ENCODE results near the gene ALDH7A1.

ALDH7A1 gene

GRCh38 chr5:126587551-126588390, 7.2 kb downstream of the ALDH7A1 start:
- H3K79me2 ChIP-seq (ENCODE audit: insufficient read depth, low read length) = no peaks in the 10 kb centered on the region
- H3K36me3 ChIP-seq (ENCODE audit: insufficient read depth, low read length) = no peaks in the 10 kb centered on the region
- no peak overlapping the region for H3K4me2 ChIP-seq (ENCODE audit: insufficient read depth, low read length)
- no peak overlapping the region for H3K4me3 ChIP-seq (ENCODE audit: low read depth in 1 of 2, low read length in 2 of 2)
- no peak overlapping the region for H3K9ac ChIP-seq (ENCODE audit: low read depth, low read length)
- TF ChIP-seq EZH2 (IDR thresholded peaks at IDR 0.05; ENCODE audit: borderline replicate concordance, low read depth, low read length, severe bottlenecking) = no peak
- no peak for TF ChIP-seq CTCF (IDR thresholded peaks at IDR 0.05; ENCODE audit: borderline replicate concordance, extremely low read depth, low read length, poor library complexity, severe bottlenecking)
- H3K27me3 ChIP-seq (ENCODE audit: insufficient read depth, low read length, poor library complexity) = peaks cover 3% of the 10 kb centered on the region
- no peaks in the 10 kb centered on the region for H4K20me1 ChIP-seq (ENCODE audit: insufficient read depth, low read length)
- DNase-seq (no peak), ATAC-seq (ENCODE audit: insufficient read depth, low read depth) (no peak)
- H2AFZ ChIP-seq (ENCODE audit: low read depth, low read length) = no peak overlapping the region
- H3K27ac ChIP-seq (ENCODE audit: low read length) = no peak overlapping the region
- no peaks in the 10 kb centered on the region for H3K9me3 ChIP-seq (ENCODE audit: insufficient read depth, low read length, severe bottlenecking)
- no peaks in the 10 kb centered on the region for H3K4me1 ChIP-seq (ENCODE audit: insufficient read depth, low read length)

- Histone ChIP-seq H2AFZ (ENCODE audit: low read depth, low read length) (no peak overlapping the region), H3K27me3 (ENCODE audit: insufficient read depth, low read length, poor library complexity) (peaks cover 3% of the 10 kb centered on the region), H3K4me1 (ENCODE audit: insufficient read depth, low read length) (no peaks in the 10 kb centered on the region), H3K27ac (ENCODE audit: low read length) (no peak overlapping the region), H3K9ac (ENCODE audit: low read depth, low read length) (no peak overlapping the region), H3K36me3 (ENCODE audit: insufficient read depth, low read length) (no peaks in the 10 kb centered on the region), H3K4me2 (ENCODE audit: insufficient read depth, low read length) (no peak overlapping the region), H3K4me3 (ENCODE audit: low read depth in 1 of 2, low read length in 2 of 2) (no peak overlapping the region), H4K20me1 (ENCODE audit: insufficient read depth, low read length) (no peaks in the 10 kb centered on the region), H3K9me3 (ENCODE audit: insufficient read depth, low read length, severe bottlenecking) (no peaks in the 10 kb centered on the region), H3K79me2 (ENCODE audit: insufficient read depth, low read length) (no peaks in the 10 kb centered on the region)
- no peak for TF ChIP-seq CTCF (IDR thresholded peaks at IDR 0.05; ENCODE audit: borderline replicate concordance, extremely low read depth, low read length, poor library complexity, severe bottlenecking)
- no peak for TF ChIP-seq EZH2 (IDR thresholded peaks at IDR 0.05; ENCODE audit: borderline replicate concordance, low read depth, low read length, severe bottlenecking)
- ATAC-seq (ENCODE audit: insufficient read depth, low read depth) = no peak
- no peak for DNase-seq
Observed at GRCh38 chr5:126583761-126584160, 11.3 kb downstream of the ALDH7A1 start.

GRCh38 chr5:126579716-126580115, 15.3 kb downstream of the ALDH7A1 start:
- ATAC-seq (ENCODE audit: insufficient read depth, low read depth) (no peak), DNase-seq (no peak)
- no peak overlapping the region for H3K9ac ChIP-seq (ENCODE audit: low read depth, low read length)
- H3K4me2 ChIP-seq (ENCODE audit: insufficient read depth, low read length) = no peak overlapping the region
- no peak for TF ChIP-seq EZH2 (IDR thresholded peaks at IDR 0.05; ENCODE audit: borderline replicate concordance, low read depth, low read length, severe bottlenecking)
- TF ChIP-seq CTCF (IDR thresholded peaks at IDR 0.05; ENCODE audit: borderline replicate concordance, extremely low read depth, low read length, poor library complexity, severe bottlenecking) = no peak
- H3K4me3 ChIP-seq (ENCODE audit: low read depth in 1 of 2, low read length in 2 of 2) = no peak overlapping the region
- no peaks in the 10 kb centered on the region for H3K9me3 ChIP-seq (ENCODE audit: insufficient read depth, low read length, severe bottlenecking)
- no peaks in the 10 kb centered on the region for H3K4me1 ChIP-seq (ENCODE audit: insufficient read depth, low read length)
- no peaks in the 10 kb centered on the region for H4K20me1 ChIP-seq (ENCODE audit: insufficient read depth, low read length)
- H3K79me2 ChIP-seq (ENCODE audit: insufficient read depth, low read length) = no peaks in the 10 kb centered on the region
- no peaks in the 10 kb centered on the region for H3K36me3 ChIP-seq (ENCODE audit: insufficient read depth, low read length)
- no peaks in the 10 kb centered on the region for H3K27me3 ChIP-seq (ENCODE audit: insufficient read depth, low read length, poor library complexity)
- no peak overlapping the region for H3K27ac ChIP-seq (ENCODE audit: low read length)
- no peak overlapping the region for H2AFZ ChIP-seq (ENCODE audit: low read depth, low read length)

Measured in DND-41 (cell line).